CD14-positive monocyte (primary cell): ENCODE results near the gene C1QL1. TPM values are rescaled to one million over a fixed set of nuclear protein-coding genes. Genes with fewer than 3 reads are reported as not detected.

Source experiments
- DNase-seq, 3 donors: peaks; one replicate each; pipeline ENCODE4 v3.0.0-alpha.2; 2011 to 2022
- H2AFZ ChIP-seq: 2 replicates; pipeline ENCODE4 v1.6.0; 2012; ENCODE audit warnings: mild to moderate bottlenecking, low read depth, low read length, inconsistent platforms; ENCODE audit not compliant: insufficient read depth, poor library complexity, severe bottlenecking
- H3K27ac ChIP-seq, 2 donors: 1 replicate in 1 of 2; 2 replicates in 1 of 2; pipeline ENCODE4 v1.5.1; 2012 to 2013; ENCODE audit warnings: low read length in 2 of 2, control low read depth in 1 of 2, inconsistent platforms in 1 of 2, low read depth in 1 of 2, mild to moderate bottlenecking in 1 of 2
- H3K27me3 ChIP-seq, 2 donors: one replicate each; pipeline versions ENCODE4 v1.6.0 to v1.6.1; 2011 to 2013; ENCODE audit warnings: low read length in 2 of 2; ENCODE audit not compliant: control insufficient read depth in 2 of 2, insufficient read depth in 2 of 2
- H3K36me3 ChIP-seq, 2 donors: replicated peaks in 1 of 2; 1 replicate in 1 of 2; 2 replicates in 1 of 2; pipeline versions ENCODE4 v1.5.1 to v1.6.1; 2012 to 2013; ENCODE audit warnings: low read length in 2 of 2, control low read depth in 1 of 2, inconsistent platforms in 1 of 2, mild to moderate bottlenecking in 1 of 2; ENCODE audit not compliant: insufficient read depth in 2 of 2, control insufficient read depth in 1 of 2
- H3K4me1 ChIP-seq, 2 donors: 1 replicate in 1 of 2; 2 replicates in 1 of 2; pipeline versions ENCODE4 v1.5.1 to v1.6.1; 2012 to 2013; ENCODE audit warnings: low read length in 2 of 2, control low read depth in 1 of 2, inconsistent platforms in 1 of 2, mild to moderate bottlenecking in 1 of 2, moderate library complexity in 1 of 2; ENCODE audit not compliant: insufficient read depth in 2 of 2, control insufficient read depth in 1 of 2
- H3K4me2 ChIP-seq: replicated peaks from 2 replicates; pipeline ENCODE3; 2012; ENCODE audit warnings: low read length, moderate library complexity, mild to moderate bottlenecking; ENCODE audit not compliant: poor library complexity, severe bottlenecking; ENCODE audit errors: extremely low read depth
- H3K4me3 ChIP-seq, 3 experiments: fragments of 200-600 bp in 1 of 3; sonication (generic) in 1 of 3; replicated peaks in 1 of 3; 1 replicate in 2 of 3; 2 replicates in 1 of 3; pipeline ENCODE4 v1.5.1; 2011 to 2013; ENCODE audit warnings: low read length in 3 of 3, mild to moderate bottlenecking in 3 of 3, control low read depth in 2 of 3, low read depth in 2 of 3, inconsistent platforms in 1 of 3, moderate library complexity in 1 of 3
- H3K79me2 ChIP-seq: 2 replicates; pipeline ENCODE4 v1.6.0; 2012; ENCODE audit warnings: mild to moderate bottlenecking, control low read depth, inconsistent platforms, low read length, moderate library complexity; ENCODE audit not compliant: insufficient read depth
- H3K9ac ChIP-seq: 2 replicates; pipeline ENCODE4 v1.6.0; 2017; ENCODE audit warnings: low read length, mild to moderate bottlenecking; ENCODE audit not compliant: insufficient read depth, poor library complexity, severe bottlenecking
- H3K9me3 ChIP-seq, 2 donors: replicated peaks in 1 of 2; 1 replicate in 1 of 2; 2 replicates in 1 of 2; pipeline versions ENCODE4 v1.5.1 to v1.6.1; 2012 to 2013; ENCODE audit warnings: low read length in 2 of 2, control low read depth in 1 of 2; ENCODE audit not compliant: control insufficient read depth in 1 of 2, insufficient read depth in 1 of 2
- H4K20me1 ChIP-seq: 2 replicates; pipeline ENCODE4 v1.6.0; 2012; ENCODE audit warnings: mild to moderate bottlenecking, low read length, control low read depth, moderate library complexity; ENCODE audit not compliant: insufficient read depth
- H3K27ac Mint-ChIP-seq, 7 donors: one replicate each; pipeline ENCODE4 v1.8.0; 2020; ENCODE audit warnings: mild to moderate bottlenecking in 7 of 7, mixed read lengths in 7 of 7, moderate library complexity in 6 of 7, inconsistent platforms in 2 of 7
- H3K27me3 Mint-ChIP-seq, 3 donors: one replicate each; pipeline ENCODE4 v1.8.0; 2021 to 2022; ENCODE audit warnings: low read depth in 3 of 3, mild to moderate bottlenecking in 3 of 3, mixed read lengths in 3 of 3, moderate library complexity in 3 of 3, inconsistent platforms in 1 of 3
- H3K36me3 Mint-ChIP-seq, 2 donors: one replicate each; pipeline ENCODE4 v1.8.0; 2020; ENCODE audit warnings: mixed read lengths in 2 of 2, inconsistent platforms in 1 of 2, mild to moderate bottlenecking in 1 of 2
- H3K4me1 Mint-ChIP-seq: one replicate; pipeline ENCODE4 v1.8.0; 2020; ENCODE audit warnings: mild to moderate bottlenecking, mixed read lengths
- H3K4me3 Mint-ChIP-seq, 2 donors: one replicate each; pipeline ENCODE4 v1.8.0; 2020; ENCODE audit warnings: mild to moderate bottlenecking in 2 of 2, mixed read lengths in 2 of 2, moderate library complexity in 1 of 2
- H3K9me3 Mint-ChIP-seq, 7 donors: one replicate each; pipeline ENCODE4 v1.8.0; 2020 to 2022; ENCODE audit warnings: mixed read lengths in 7 of 7, mild to moderate bottlenecking in 6 of 7, moderate library complexity in 6 of 7, inconsistent platforms in 2 of 7
- WGBS: methylation state at CpG from one replicate; pipeline ENCODE4 v1.1.5; 2013; ENCODE audit warnings: missing lambda C conversion rate; ENCODE audit not compliant: insufficient coverage; 5-methylcytosine and 5-hydroxymethylcytosine counted together
- intact Hi-C, 2 donors: fragments of 100-400 bp; cut with micrococcal nuclease; formaldehyde crosslinking; loops; one replicate each; pipeline versions ENCODE4 v1.15.0 to v1.15.1; 2023
- polyA plus RNA-seq, 3 donors: library from polyadenylated mRNA; depleted of rRNA in 1 of 3; unstranded in 2 of 3; stranded (reverse) in 1 of 3; fragments of 300-500 nt in 2 of 3; fragments of >200 nt in 1 of 3; fragmentation: Illumina TruSeq in 2 of 3; gene quantifications; 1 replicate in 2 of 3; 2 replicates in 1 of 3; pipeline ENCODE4 v1.2.3, GENCODE V29; 2012 to 2021
- TF ChIP-seq, protein P1 (sequence below): fragments of 200-600 bp; IDR thresholded peaks from one replicate; pipeline ENCODE4 v1.8.0; 2022; ENCODE audit warnings: antibody characterized with exemption, mild to moderate bottlenecking

C1QL1 gene
- polyA plus RNA-seq, 3 donors = not detected

DNA sequence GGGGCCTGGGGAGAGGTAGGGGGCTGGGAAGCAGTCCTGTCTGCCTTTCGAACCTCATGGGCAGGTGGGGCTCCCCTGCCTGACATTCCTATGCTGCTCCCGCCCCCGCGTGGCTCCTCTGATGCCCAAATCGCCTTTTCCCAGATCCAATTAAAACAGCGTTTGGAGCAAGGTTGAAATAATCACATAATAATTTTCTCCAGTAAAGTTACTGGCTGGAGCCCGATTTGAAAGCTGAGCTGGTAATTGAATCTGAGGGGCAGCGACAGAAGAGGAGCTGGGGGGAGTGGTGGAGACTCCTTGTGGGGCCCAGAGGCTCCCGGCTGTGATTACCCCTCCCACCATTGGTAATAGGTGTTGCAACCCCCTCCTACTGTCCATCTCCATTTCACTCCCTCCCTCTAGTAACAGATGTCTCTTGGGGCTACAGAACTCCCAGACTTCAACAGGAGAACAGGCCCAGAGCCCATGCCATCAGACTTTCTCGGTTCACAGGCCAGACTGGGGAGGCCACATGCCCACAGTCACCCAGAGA lies 38.9 kb upstream of the C1QL1 start:
- 55% methylated on average over 4 of the region's 10 CpGs for WGBS
- H3K27ac ChIP-seq = no peak overlapping the region
- peaks cover 18 to 36% (median 27%) of the 10 kb centered on the region in 3 donors for H3K27me3 Mint-ChIP-seq

DNA sequence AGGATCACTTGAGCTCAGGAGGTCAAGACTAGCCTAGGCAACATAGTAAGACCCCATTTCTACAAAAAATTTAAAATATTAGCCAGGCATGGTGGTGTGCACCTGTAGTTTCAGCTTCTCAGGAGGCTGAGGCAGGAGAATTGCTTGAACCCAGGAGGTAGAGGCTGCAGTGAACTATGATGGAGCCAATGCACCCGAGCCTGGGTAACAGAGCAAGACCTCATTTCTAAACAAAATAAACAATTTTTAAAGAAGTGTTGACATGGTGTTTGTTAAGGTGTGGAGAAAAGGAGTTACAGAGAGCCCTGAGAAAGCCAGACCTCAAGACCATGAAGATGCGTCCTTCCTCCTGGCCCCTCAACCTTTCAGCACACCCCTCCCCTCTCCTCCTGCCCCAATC lies 37.6 kb upstream of the C1QL1 start:
- H3K36me3 ChIP-seq = no peaks in the 10 kb centered on the region
- DNase-seq = no peak
- no peaks in the 10 kb centered on the region for H3K79me2 ChIP-seq
- Mint-ChIP-seq H3K4me1 (peaks cover 6% of the 10 kb centered on the region), H3K36me3 (no peaks in the 10 kb centered on the region), H3K4me3 (no peak overlapping the region), H3K27ac (no peak overlapping the region), H3K9me3 (peaks cover 0 to 3% (median 0%) of the 10 kb centered on the region in 7 donors), H3K27me3 (peaks cover 18 to 33% (median 29%) of the 10 kb centered on the region in 3 donors)
- TF ChIP-seq, protein P1, sequence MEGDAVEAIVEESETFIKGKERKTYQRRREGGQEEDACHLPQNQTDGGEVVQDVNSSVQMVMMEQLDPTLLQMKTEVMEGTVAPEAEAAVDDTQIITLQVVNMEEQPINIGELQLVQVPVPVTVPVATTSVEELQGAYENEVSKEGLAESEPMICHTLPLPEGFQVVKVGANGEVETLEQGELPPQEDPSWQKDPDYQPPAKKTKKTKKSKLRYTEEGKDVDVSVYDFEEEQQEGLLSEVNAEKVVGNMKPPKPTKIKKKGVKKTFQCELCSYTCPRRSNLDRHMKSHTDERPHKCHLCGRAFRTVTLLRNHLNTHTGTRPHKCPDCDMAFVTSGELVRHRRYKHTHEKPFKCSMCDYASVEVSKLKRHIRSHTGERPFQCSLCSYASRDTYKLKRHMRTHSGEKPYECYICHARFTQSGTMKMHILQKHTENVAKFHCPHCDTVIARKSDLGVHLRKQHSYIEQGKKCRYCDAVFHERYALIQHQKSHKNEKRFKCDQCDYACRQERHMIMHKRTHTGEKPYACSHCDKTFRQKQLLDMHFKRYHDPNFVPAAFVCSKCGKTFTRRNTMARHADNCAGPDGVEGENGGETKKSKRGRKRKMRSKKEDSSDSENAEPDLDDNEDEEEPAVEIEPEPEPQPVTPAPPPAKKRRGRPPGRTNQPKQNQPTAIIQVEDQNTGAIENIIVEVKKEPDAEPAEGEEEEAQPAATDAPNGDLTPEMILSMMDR = no peak
- no peaks in the 10 kb centered on the region for H3K4me1 ChIP-seq
- WGBS = no CpG with 5 or more reads among the region's 2 CpGs
- intact Hi-C loops = no loop called here
- H3K9me3 ChIP-seq = no peaks in the 10 kb centered on the region
- H3K4me2 ChIP-seq = no peak overlapping the region
- peaks cover 0 to 14% of the 10 kb centered on the region in 2 donors for H3K27me3 ChIP-seq
- H3K9ac ChIP-seq = no peak overlapping the region
- H4K20me1 ChIP-seq = no peaks in the 10 kb centered on the region
- no peak overlapping the region for H3K27ac ChIP-seq
- H2AFZ ChIP-seq = no peak overlapping the region
- no peak overlapping the region for H3K4me3 ChIP-seq

More for the DNA sequence above, 38.9 kb upstream of the C1QL1 start:
- Histone ChIP-seq H3K4me1 (no peaks in the 10 kb centered on the region), H3K79me2 (no peaks in the 10 kb centered on the region), H4K20me1 (no peaks in the 10 kb centered on the region), H3K4me3 (no peak overlapping the region), H3K9me3 (no peaks in the 10 kb centered on the region), H2AFZ (no peak overlapping the region), H3K27me3 (peaks cover 0 to 14% of the 10 kb centered on the region in 2 donors), H3K36me3 (no peaks in the 10 kb centered on the region), H3K4me2 (no peak overlapping the region), H3K9ac (no peak overlapping the region)
- TF ChIP-seq, protein P1 = no peak
- Mint-ChIP-seq H3K4me3 (peak overlapping the region in 1 of 2 donors; percentile 26), H3K36me3 (no peaks in the 10 kb centered on the region), H3K9me3 (peaks cover 0 to 3% (median 0%) of the 10 kb centered on the region in 7 donors), H3K27ac (no peak overlapping the region), H3K4me1 (peaks cover 6% of the 10 kb centered on the region)
- intact Hi-C loops = no loop called here
- no peak for DNase-seq
